Stimulated activated CD4-positive, alpha-beta T cell treated with anti-CD3 and anti-CD28 coated beads, Interleukin-1b, Interleukin-23, amount 100 ng/mL, for 24 hours (primary cell): ENCODE results near the gene DCAF5.

ENCODE experiments used
- DNase-seq, 4 experiments: peaks; one replicate each; pipeline ENCODE4 v3.0.0-alpha.2; 2020; ENCODE audit warnings: low read depth in 4 of 4, low spot score in 1 of 4

Gene DCAF5

GRCh38 chr14:69149461-69150244 lies 3.3 kb downstream of the DCAF5 start:
- DNase-seq: no peak

- DNase-seq: no peak
These were observed 10.8 kb downstream of the DCAF5 start for GRCh38 chr14:69142101-69142500.

GRCh38 chr14:69141550-69141949 lies 11.4 kb downstream of the DCAF5 start:
- DNase-seq: no peak

GRCh38 chr14:69139743-69140142 lies 13.2 kb downstream of the DCAF5 start:
- no peak for DNase-seq

GRCh38 chr14:69137843-69138535 lies 14.9 kb downstream of the DCAF5 start:
- no peak for DNase-seq

- no peak for DNase-seq
These were observed 15.5 kb downstream of the DCAF5 start for GRCh38 chr14:69137416-69137815.

GRCh38 chr14:69135133-69135532 lies 17.8 kb downstream of the DCAF5 start:
- no peak for DNase-seq

GRCh38 chr14:69133206-69134125 lies 19.5 kb downstream of the DCAF5 start:
- no peak for DNase-seq

- no peak for DNase-seq
These were observed 20.3 kb downstream of the DCAF5 start for GRCh38 chr14:69132513-69133181.

- DNase-seq: no peak
These were observed 21.7 kb downstream of the DCAF5 start for GRCh38 chr14:69131176-69131575.

GRCh38 chr14:69129264-69129880 lies 23.5 kb downstream of the DCAF5 start:
- peak in 3 of 4 experiments; percentile 53 to 70 (median 57) for DNase-seq

GRCh38 chr14:69118305-69118704 lies 34.6 kb downstream of the DCAF5 start:
- no peak for DNase-seq

- no peak for DNase-seq
These were observed 35.7 kb downstream of the DCAF5 start for GRCh38 chr14:69117020-69117767.

- DNase-seq: no peak
These were observed 37.3 kb downstream of the DCAF5 start for GRCh38 chr14:69115407-69116185.

GRCh38 chr14:69114763-69115162 lies 38.2 kb downstream of the DCAF5 start:
- DNase-seq: no peak

GRCh38 chr14:69108358-69108757 lies 44.6 kb downstream of the DCAF5 start:
- DNase-seq: no peak

- DNase-seq: no peak
These were observed 45.4 kb downstream of the DCAF5 start for GRCh38 chr14:69107407-69108003.

- no peak for DNase-seq
These were observed 46.5 kb downstream of the DCAF5 start for GRCh38 chr14:69106451-69106850.

- no peak for DNase-seq
These were observed 47.6 kb downstream of the DCAF5 start for GRCh38 chr14:69105326-69105725.
